Loucy (cell line): ENCODE measurements around the gene CLTCL1.

ENCODE experiments used
- H2AFZ ChIP-seq: fragments of 200-600 bp; sonication (generic); 2 replicates; pipeline ENCODE4 v1.6.0; 2016; ENCODE audit warnings: antibody characterized with exemption, mild to moderate bottlenecking, low read length, moderate library complexity
- H3F3A ChIP-seq: fragments of 200-600 bp; 2 replicates; pipeline ENCODE4 v1.6.0; 2016; ENCODE audit warnings: antibody characterized with exemption, low read depth, mild to moderate bottlenecking
- H3K27me3 ChIP-seq: fragments of 200-600 bp; sonication (generic); 2 replicates; pipeline ENCODE4 v1.6.1; 2014; ENCODE audit warnings: low read length, mild to moderate bottlenecking; ENCODE audit not compliant: insufficient read depth, poor library complexity, severe bottlenecking
- H3K36me3 ChIP-seq: fragments of 200-600 bp; sonication (generic); 2 replicates; pipeline ENCODE4 v1.6.1; 2016; ENCODE audit warnings: low read length; ENCODE audit not compliant: insufficient read depth
- H3K4me1 ChIP-seq: fragments of 200-600 bp; sonication (generic); 2 replicates; pipeline ENCODE4 v1.5.1; 2014; ENCODE audit warnings: low read length, mild to moderate bottlenecking; ENCODE audit not compliant: insufficient read depth, poor library complexity, severe bottlenecking
- H3K4me2 ChIP-seq: fragments of 200-600 bp; sonication (generic); 2 replicates; pipeline ENCODE4 v1.6.0; 2014; ENCODE audit warnings: antibody characterized with exemption, low read length, low read depth, mild to moderate bottlenecking; ENCODE audit not compliant: poor library complexity, severe bottlenecking
- H3K4me3 ChIP-seq: fragments of 200-600 bp; sonication (generic); 2 replicates; pipeline ENCODE4 v1.5.1; 2014; ENCODE audit warnings: low read length, mild to moderate bottlenecking, mixed read lengths; ENCODE audit not compliant: poor library complexity, severe bottlenecking
- H3K79me2 ChIP-seq: fragments of 200-600 bp; sonication (generic); 2 replicates; pipeline ENCODE4 v1.6.1; 2014; ENCODE audit warnings: low read length; ENCODE audit not compliant: insufficient read depth
- H3K9ac ChIP-seq: fragments of 200-600 bp; sonication (generic); 2 replicates; pipeline ENCODE4 v1.6.0; 2014; ENCODE audit warnings: mild to moderate bottlenecking, low read depth, low read length, moderate library complexity; ENCODE audit not compliant: poor library complexity, severe bottlenecking
- H3K9me2 ChIP-seq: fragments of 200-600 bp; sonication (generic); replicated peaks from 2 replicates; pipeline ENCODE4 v1.6.1; 2016; ENCODE audit warnings: low read depth, low read length, mixed read lengths
- H3K9me3 ChIP-seq: fragments of 200-600 bp; sonication (generic); 2 replicates; pipeline ENCODE4 v1.6.1; 2014; ENCODE audit warnings: mild to moderate bottlenecking, antibody characterized with exemption, low read length, low read depth; ENCODE audit not compliant: insufficient read depth
- H4K20me1 ChIP-seq: fragments of 200-600 bp; sonication (generic); 2 replicates; pipeline ENCODE4 v1.6.0; 2014; ENCODE audit warnings: antibody characterized with exemption, low read length, mild to moderate bottlenecking; ENCODE audit not compliant: insufficient read depth, poor library complexity, severe bottlenecking
- CTCF ChIP-seq: fragments of 200-600 bp; sonication (generic); conservative IDR thresholded peaks from 2 replicates; pipeline ENCODE4 v1.5.1; 2014; ENCODE audit warnings: mild to moderate bottlenecking, antibody characterized with exemption, low read length

Gene CLTCL1

GRCh38 chr22:19194766-19195536 lies 96.6 kb downstream of the CLTCL1 start:
- Histone ChIP-seq H3K4me3 (peak overlapping the region; percentile 19), H4K20me1 (no peaks in the 10 kb centered on the region)
- TF ChIP-seq CTCF = no peak

DNA sequence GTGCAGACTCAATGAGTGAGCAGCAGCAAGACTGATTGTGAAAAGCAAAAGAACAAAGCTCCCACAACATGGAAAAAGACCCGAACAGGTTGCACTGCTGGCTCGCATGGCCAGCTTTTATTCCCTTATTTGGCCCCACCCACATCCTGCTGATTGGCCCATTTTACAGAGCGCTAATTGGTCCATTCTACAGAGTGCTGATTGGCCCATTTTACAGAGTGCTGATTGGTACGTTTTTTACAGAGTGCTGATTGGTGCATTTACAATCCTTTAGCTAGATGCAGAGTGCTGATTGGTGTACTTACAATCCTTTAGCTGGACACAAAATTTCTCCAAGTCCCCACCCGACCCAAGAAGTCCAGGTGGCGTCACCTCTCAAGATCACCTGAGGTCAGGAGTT lies 97.6 kb downstream of the CLTCL1 start:
- Histone ChIP-seq H2AFZ (no peak overlapping the region), H3K9ac (no peak overlapping the region), H3K4me2 (no peak overlapping the region), H3K9me3 (no peaks in the 10 kb centered on the region), H3K4me1 (peaks cover 18% of the 10 kb centered on the region), H4K20me1 (no peaks in the 10 kb centered on the region), H3F3A (no peaks in the 10 kb centered on the region), H3K9me2 (no peaks in the 10 kb centered on the region), H3K36me3 (no peaks in the 10 kb centered on the region), H3K79me2 (no peaks in the 10 kb centered on the region), H3K4me3 (no peak overlapping the region), H3K27me3 (no peaks in the 10 kb centered on the region)
- TF ChIP-seq CTCF = no peak

More at GRCh38 chr22:19194766-19195536, 96.6 kb downstream of the CLTCL1 start:
- Histone ChIP-seq H3K9me2 (no peaks in the 10 kb centered on the region), H3K27me3 (no peaks in the 10 kb centered on the region), H2AFZ (peak overlapping the region; percentile 47; the same call in 1 of the 2 replicates), H3K9me3 (no peaks in the 10 kb centered on the region), H3K4me1 (peaks cover 18% of the 10 kb centered on the region), H3K36me3 (no peaks in the 10 kb centered on the region), H3F3A (no peaks in the 10 kb centered on the region), H3K4me2 (peak overlapping the region; percentile 61), H3K9ac (peak overlapping the region; percentile 41), H3K79me2 (no peaks in the 10 kb centered on the region)

DNA sequence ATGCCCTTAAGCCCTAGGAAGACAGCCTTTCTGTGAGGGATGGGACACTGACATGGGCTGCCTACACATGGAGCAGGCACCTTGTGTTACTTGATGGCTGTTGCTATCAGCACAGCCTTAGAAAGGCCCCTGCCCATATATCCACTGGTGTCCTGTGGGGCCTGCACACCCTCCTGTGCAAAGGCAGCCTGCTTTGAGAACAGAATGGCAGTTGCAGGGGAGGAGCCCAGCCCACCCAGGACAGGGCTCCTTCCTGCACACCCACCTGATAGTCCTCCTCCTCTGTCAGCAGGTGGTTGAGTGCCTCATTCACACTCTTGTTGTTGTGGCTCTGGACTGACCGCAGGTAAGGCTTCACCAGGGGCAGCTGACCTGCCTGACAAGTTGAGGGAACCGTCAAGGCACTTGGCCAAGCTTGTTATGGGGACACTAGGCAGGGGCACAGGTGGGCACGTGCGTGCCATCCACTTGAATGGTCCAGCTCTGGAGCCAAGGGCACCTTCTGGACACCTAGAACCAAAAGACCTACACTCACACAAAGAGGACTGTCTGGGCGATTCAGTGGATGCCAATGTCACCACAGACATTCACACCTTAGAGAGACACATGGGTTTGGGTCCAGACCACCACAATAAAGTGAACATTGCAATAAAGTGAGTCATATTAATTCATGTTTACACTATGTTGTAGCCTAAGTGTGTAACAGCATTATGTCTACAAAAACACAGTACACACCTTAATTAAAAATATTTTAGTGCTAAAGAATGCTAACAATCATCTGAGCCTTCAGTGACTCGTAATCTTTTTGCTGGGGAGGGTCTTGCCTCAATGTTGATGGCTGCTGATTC lies 103.6 kb downstream of the CLTCL1 start:
- Histone ChIP-seq H3K9me2 (no peaks in the 10 kb centered on the region), H3K4me2 (no peak overlapping the region), H3K4me1 (no peaks in the 10 kb centered on the region), H3K79me2 (no peaks in the 10 kb centered on the region), H3K27me3 (no peaks in the 10 kb centered on the region), H3K4me3 (no peak overlapping the region), H3F3A (no peaks in the 10 kb centered on the region), H3K9ac (no peak overlapping the region), H3K9me3 (no peaks in the 10 kb centered on the region), H3K36me3 (no peaks in the 10 kb centered on the region), H2AFZ (no peak overlapping the region), H4K20me1 (no peaks in the 10 kb centered on the region)
- no peak for TF ChIP-seq CTCF
